Skin of body (tissue), 2 donors: ENCODE results near the gene TP53RK. TPM values are rescaled to one million over a fixed set of nuclear protein-coding genes. Genes with fewer than 3 reads are reported as not detected.

Experiments
- DNase-seq: peaks from one replicate; lab custom pipeline; 2025; lab: John Stamatoyannopoulos, UW
- total RNA-seq: library from RNA; depleted of rRNA; stranded (reverse); fragments of >200 nt; gene quantifications from one replicate; pipeline ENCODE4 v1.2.3, GENCODE V29; 2014

Gene TP53RK
- total RNA-seq, 1 donor from 2014 or later, result 17.5 TPM

GRCh38 chr20:46708172-46708860 is 19.1 kb upstream of the TP53RK start:
- no peak for DNase-seq

DNA sequence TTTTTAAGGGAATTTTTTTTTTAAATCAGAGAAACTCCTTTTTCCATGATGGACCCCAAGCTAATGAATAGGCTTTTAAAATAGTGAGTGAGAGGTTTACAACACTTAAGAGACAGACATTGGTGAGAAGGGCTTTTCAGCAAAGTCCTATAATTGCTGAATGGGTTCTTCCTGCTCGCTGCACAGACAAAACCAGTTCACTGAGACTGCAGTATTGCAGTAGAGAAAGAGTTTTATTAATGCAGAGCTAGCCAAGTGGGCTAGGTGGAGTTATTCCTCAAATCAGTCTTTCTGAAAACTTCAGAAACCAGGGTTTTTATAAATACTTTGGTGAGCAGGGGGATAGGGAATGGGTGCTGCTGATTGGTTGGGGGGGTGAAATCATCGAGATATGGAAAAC is 17.0 kb upstream of the TP53RK start:
- DNase-seq, result no peak

- DNase-seq, result peak; percentile 29
Observed at GRCh38 chr20:46705378-46705729, 16.1 kb upstream of the TP53RK start.

DNA sequence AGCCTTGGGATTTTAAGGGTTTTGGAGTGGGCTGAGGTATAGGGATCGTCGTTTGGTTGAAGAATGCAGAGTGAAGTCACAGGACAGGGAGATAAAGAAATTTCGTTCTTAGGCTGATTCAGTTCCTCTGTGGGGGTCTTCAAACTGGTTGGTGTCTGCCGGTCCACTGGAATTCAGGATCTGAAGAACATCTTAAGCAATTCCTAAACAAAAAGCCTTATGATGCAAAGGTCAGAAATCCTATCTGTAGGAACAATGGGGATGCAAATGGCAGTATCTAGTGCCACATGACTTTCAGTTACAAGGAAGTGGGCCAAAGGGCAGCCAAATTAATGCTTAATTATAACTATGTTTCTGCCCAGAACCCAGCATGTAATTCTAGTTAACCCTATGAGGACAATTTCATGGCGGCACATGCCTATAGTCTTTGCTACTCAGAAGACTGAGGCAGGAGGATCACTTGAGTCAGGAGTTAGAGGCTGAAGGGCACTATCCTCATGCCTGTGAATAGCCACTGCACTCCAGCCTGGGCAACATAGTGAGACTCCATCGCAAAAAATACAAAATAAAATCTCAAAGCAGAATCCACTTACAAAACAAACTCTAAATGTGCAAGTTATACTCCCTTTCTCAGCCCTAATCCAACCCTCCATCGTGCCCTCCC is 15.6 kb upstream of the TP53RK start:
- DNase-seq, result no peak

- no peak for DNase-seq
Observed at GRCh38 chr20:46703435-46703834, 14.2 kb upstream of the TP53RK start.

GRCh38 chr20:46702447-46703203 is 13.4 kb upstream of the TP53RK start:
- DNase-seq, result no peak

DNA sequence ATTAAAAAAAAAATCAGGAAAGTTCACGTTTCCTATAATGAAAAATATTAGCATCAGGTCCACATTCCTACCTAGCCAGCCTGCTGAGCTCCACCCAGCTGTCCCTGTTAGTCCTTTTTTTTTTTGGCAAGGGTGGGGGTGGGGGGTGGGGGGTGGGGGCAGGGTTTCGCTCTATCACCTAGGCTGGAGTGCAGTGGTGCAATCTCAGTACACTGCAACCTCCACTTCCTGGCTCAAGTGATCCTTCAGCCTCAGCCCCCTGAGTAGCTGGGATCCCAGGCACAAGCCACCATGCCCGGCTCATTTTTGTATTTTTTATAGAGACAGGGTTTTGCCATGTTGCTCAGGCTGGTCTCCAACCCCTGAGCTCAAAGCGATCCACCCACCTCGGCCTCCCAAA is 12.7 kb upstream of the TP53RK start:
- DNase-seq, result no peak

- no peak for DNase-seq
Observed at GRCh38 chr20:46701556-46701955, 12.3 kb upstream of the TP53RK start.

DNA sequence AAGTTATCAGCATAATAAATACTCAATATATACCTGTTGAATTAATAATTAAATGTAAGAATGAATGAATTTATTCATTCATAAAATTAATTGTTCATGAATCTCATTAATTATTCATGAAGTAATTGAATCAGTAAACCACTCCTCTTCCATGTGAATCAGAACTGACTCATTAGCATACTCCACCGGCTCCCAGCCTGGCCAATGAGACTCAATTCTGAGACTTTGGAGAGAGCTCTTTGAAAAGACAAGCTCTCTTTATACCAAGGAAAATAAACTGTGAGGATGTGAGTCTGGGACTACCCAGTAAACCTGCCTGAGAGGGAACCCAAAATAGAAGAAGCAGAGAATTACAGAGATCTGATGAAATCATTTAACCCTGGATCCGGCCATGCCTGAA is 11.8 kb upstream of the TP53RK start:
- DNase-seq, result no peak

DNA sequence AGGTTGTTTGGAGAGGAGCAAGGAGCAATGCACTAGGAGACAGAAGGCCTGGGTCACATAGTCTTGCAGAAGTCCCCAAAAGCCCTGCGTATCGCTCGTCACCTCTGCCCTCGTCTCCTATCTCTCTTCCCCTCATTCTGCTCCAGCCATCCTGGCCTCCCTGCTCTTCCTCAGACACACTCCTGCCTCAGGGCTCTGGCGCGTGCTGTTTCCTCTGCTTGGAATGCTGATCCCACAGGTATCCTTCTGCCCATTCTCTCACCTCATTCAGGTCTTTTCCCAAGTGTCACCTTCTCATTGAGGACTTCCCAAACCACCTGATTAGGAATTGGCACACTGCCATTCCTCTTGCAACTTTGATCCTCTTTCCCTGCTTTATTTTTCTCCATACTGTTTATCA is 11.2 kb upstream of the TP53RK start:
- DNase-seq, result no peak

GRCh38 chr20:46699651-46700359 is 10.6 kb upstream of the TP53RK start:
- DNase-seq, result no peak

GRCh38 chr20:46698788-46699187 is 9.5 kb upstream of the TP53RK start:
- no peak for DNase-seq

DNA sequence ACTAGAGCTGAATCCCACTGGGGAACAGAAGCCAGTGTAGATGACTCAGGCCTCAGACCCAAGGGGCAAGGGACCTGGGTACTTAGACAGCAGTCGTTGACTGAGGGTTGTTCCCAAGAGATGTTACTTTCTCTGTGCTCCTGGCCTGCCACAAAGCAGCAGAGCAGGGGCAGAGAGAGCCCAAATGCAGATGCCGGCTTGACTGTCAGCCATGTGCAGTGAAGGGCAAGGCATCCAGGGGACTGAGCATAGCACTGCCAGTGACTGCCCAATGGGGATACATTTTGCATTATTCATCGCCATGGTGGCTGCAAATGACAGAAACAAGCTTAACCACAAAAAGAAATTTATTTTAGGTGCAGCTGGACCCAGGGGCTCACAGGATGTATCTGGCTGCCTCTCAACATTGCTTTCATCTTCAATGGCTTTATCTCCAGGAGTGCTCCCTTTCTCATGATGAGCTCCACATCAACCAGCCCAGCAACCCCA is 7.6 kb upstream of the TP53RK start:
- no peak for DNase-seq

DNA sequence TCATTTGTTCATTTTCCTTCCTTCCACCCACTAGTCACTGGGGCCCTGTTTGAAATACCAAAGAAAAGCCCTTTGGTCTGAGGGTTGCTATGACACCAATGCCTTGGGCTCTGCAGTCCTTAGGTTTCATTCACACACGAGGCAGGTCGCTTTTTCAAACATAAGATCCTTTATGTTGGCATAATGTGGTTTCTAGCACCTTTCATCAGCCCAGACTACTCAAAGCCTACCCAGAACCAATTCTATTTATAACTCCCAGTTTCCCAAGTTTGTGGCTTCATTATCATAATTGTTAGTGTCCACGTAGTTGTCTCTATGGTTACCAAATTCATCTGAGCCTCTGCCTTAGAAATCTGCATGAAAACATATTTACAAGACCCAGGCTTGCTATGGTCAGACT is 6.6 kb upstream of the TP53RK start:
- no peak for DNase-seq

DNA sequence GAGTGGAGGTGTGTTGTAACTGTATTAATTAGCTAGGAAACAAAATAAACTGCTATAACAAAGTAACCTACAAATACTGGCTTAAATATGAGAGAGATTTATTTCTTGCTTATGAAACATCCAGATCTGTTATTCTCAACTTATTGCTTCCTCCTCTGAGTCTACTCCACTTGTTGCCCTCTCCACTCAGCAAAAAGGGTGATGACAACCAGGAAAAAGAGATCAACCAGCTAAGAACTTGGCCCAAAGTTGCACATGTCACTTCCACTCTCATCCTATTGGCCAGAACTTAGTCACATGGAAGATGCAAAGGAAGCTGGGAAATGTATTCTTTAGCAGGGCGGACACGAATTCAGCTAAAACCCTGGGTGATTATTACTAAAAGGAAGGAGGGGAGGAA is 5.2 kb upstream of the TP53RK start:
- DNase-seq, result peak; percentile 28

DNA sequence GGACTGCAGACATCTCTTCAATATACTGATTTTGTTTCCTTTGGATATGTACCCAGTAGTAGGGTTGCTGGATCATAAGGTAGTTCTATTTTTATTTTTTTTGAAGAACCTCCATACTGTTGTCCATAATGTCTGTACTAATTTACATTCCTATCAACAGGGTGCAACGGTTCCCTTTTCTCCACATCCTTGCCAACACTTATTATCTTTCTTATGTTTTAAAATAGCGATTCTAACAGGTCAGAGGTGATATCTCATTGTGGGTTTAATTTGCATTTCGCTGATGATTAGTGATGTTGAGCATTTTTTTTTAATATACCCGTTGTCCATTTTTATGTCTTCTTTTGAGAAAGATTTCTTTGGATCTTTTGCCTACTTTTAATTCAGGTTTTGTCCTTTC is 2.0 kb upstream of the TP53RK start:
- DNase-seq, result no peak

DNA sequence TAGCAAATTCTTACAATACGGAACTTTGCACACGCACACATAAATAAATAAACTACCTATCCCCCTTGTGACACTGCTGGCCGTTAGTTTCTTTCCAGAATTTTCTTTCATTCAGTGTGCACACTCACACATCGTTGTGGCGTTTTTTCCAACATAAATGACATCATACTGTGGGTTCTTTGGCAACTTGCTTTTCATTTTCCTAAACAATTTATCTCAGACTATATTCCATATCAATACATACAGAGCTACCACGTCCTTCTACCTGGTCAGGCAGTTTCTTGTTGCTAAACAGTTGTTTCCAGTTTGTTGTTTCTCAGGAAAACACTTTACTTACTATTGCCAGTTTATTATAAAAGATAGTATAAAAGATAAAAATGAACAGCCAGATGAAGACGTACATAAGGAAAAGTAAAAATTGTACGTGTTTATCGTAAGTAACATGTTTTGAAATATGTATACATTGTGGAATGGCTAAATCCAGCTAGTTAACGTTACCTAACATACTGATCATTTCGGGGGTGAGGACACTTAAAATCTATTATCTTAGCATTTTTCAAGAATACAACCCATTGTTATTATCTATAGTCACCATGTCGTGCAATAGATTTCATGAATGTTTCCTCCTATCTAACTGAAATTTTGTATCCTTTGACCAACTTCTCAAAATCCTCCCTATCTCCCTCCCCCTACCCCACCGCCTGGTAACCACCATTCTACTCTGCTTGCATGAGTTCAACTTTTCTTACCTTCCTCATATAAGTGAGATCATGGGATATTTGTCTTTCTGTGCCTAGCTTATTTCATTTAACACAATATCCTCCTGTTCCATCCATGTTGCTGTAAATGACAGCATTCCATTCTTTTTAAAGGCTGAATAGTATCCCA is 1.2 kb upstream of the TP53RK start:
- DNase-seq, result no peak

DNA sequence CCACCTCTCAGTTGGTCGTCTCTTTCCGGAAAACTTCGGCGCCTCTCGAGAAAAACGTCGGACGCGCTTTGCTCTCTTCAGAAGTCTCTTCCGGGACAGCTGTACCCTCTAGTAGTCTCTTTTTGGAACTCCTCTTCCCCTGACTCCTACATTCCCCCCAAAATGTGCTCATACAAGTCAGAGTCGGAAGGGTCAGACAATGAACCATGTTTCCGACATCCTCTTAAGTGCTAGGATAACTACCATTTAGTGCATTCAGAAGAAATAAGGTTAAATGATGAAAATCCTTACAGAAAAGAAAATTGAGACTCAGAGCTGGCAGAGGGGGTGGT is 476 bp upstream of the TP53RK start:
- no peak for DNase-seq

GRCh38 chr20:46688151-46689081 is 828 bp downstream of the TP53RK start:
- DNase-seq, result peak; percentile 67
